Fibroblast of pulmonary artery (primary cell): Measurements from ENCODE around the gene NPR1.
"Not testable (repeated sequence)": the region's sequence is repeated elsewhere in the genome, so short reads cannot be mapped to it uniquely, and the experiment has no call there.

ENCODE experiments used
- DNase-seq: peaks from one replicate; pipeline ENCODE4 v3.0.0-alpha.2; 2010; ENCODE audit warnings: low read depth
- H3K4me3 ChIP-seq: replicated peaks from 2 replicates; pipeline ENCODE4 v1.5.1; 2011; ENCODE audit warnings: low read depth, mild to moderate bottlenecking, control low read depth, low read length, moderate library complexity
- CTCF ChIP-seq: IDR thresholded peaks from 2 replicates; pipeline ENCODE4 v1.5.1; 2011; ENCODE audit warnings: mild to moderate bottlenecking, control low read depth, low read length, inconsistent platforms; ENCODE audit errors: missing control alignments

The NPR1 gene

GRCh38 chr1:153633754-153634665, 44.5 kb upstream of the NPR1 start, which contains the start of gene CHTOP:
TSS of gene CHTOP (plus strand) at chr1:153634066. CDS start at chr1:153636589, 2,523 bp downstream.
- DNase-seq = peak; percentile 99
- H3K4me3 ChIP-seq = peak within 1 kb of the TSS; percentile 100
- TF ChIP-seq CTCF = no peak

- peak overlapping the region; percentile 100 for H3K4me3 ChIP-seq
- no peak for DNase-seq
- TF ChIP-seq CTCF = no peak
Observed at GRCh38 chr1:153635872-153636271, 42.6 kb upstream of the NPR1 start.

- H3K4me3 ChIP-seq = no peak overlapping the region
- DNase-seq = no peak
- TF ChIP-seq CTCF = no peak
Observed at GRCh38 chr1:153636312-153636711, 42.2 kb upstream of the NPR1 start.

GRCh38 chr1:153638261-153638660, 40.2 kb upstream of the NPR1 start:
- no peak for TF ChIP-seq CTCF
- no peak overlapping the region for H3K4me3 ChIP-seq
- DNase-seq = no peak

GRCh38 chr1:153639280-153639679, 39.2 kb upstream of the NPR1 start:
- H3K4me3 ChIP-seq = no peak overlapping the region
- no peak for TF ChIP-seq CTCF
- no peak for DNase-seq

- not testable (repeated sequence) for DNase-seq, H3K4me3 ChIP-seq
Observed at GRCh38 chr1:153640213-153640612, 38.3 kb upstream of the NPR1 start.

- H3K4me3 ChIP-seq = no peak overlapping the region
- TF ChIP-seq CTCF = no peak
- DNase-seq = no peak
Observed at GRCh38 chr1:153640861-153641260, 37.6 kb upstream of the NPR1 start.
